ENCODE results near the gene UBTF. TPM values are rescaled to one million over a fixed set of nuclear protein-coding genes. Genes with fewer than 3 reads are reported as not detected.

UBTF gene
- total and polyA plus RNA-seq, 9 of the 15 experiments (the other 6 are each of a cell fraction or from before 2014, with no cell fraction given) = 1.2 to 113 (median 83.6) TPM

- TF ChIP-seq ZNF3 (CRISPR knock-in tag; IDR thresholded peaks at IDR 0.05) (no peak), GTF2E2 (tag; IDR thresholded peaks at IDR 0.05) (no peak), TGIF2 (CRISPR knock-in tag; IDR thresholded peaks at IDR 0.05) (0 out of 2 replicates have a peak, but pooled peaks have one; percentile 20), EP300 (IDR thresholded peaks at IDR 0.05; ENCODE audit: low read length) (no peak), ATF2 (CRISPR knock-in tag; IDR thresholded peaks at IDR 0.05) (no peak), POLR3A (IDR thresholded peaks at IDR 0.05; ENCODE audit: borderline replicate concordance, extremely low read depth, insufficient read depth, insufficient read length) (no peak), CCAR2 (IDR thresholded peaks at IDR 0.05; ENCODE audit: low read depth, low read length) (no peak), ZBTB8A (IDR thresholded peaks at IDR 0.05; ENCODE audit: partially characterized antibody) (no peak), MCM3 (IDR thresholded peaks at IDR 0.05) (no peak), EP400 (IDR thresholded peaks at IDR 0.05) (peak; percentile 49; the same call in 1 of the 2 replicates), HMGN3 (IDR thresholded peaks at IDR 0.05; ENCODE audit: borderline replicate concordance, extremely low read depth, insufficient read length, low read depth, low read length) (no peak), ZNF143 (CRISPR knock-in tag; IDR thresholded peaks at IDR 0.05) (no peak), ZNF280A (IDR thresholded peaks at IDR 0.05; ENCODE audit: low read depth, partially characterized antibody) (no peak)
- TF ChIP-seq, protein P1, sequence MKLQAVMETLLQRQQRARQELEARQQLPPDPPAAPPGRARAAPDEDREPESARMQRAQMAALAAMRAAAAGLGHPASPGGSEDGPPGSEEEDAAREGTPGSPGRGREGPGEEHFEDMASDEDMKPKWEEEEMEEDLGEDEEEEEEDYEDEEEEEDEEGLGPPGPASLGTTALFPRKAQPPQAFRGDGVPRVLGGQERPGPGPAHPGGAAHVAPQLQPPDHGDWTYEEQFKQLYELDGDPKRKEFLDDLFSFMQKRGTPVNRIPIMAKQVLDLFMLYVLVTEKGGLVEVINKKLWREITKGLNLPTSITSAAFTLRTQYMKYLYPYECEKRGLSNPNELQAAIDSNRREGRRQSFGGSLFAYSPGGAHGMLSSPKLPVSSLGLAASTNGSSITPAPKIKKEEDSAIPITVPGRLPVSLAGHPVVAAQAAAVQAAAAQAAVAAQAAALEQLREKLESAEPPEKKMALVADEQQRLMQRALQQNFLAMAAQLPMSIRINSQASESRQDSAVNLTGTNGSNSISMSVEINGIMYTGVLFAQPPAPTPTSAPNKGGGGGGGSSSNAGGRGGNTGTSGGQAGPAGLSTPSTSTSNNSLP (IDR thresholded peaks at IDR 0.05; ENCODE audit: borderline replicate concordance, low read depth, low read length) = no peak
- TF ChIP-seq, protein P2, sequence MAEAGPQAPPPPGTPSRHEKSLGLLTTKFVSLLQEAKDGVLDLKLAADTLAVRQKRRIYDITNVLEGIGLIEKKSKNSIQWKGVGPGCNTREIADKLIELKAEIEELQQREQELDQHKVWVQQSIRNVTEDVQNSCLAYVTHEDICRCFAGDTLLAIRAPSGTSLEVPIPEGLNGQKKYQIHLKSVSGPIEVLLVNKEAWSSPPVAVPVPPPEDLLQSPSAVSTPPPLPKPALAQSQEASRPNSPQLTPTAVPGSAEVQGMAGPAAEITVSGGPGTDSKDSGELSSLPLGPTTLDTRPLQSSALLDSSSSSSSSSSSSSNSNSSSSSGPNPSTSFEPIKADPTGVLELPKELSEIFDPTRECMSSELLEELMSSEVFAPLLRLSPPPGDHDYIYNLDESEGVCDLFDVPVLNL (CRISPR knock-in tag; IDR thresholded peaks at IDR 0.05; ENCODE audit: low read depth) = no peak
- TF ChIP-seq, protein P3, sequence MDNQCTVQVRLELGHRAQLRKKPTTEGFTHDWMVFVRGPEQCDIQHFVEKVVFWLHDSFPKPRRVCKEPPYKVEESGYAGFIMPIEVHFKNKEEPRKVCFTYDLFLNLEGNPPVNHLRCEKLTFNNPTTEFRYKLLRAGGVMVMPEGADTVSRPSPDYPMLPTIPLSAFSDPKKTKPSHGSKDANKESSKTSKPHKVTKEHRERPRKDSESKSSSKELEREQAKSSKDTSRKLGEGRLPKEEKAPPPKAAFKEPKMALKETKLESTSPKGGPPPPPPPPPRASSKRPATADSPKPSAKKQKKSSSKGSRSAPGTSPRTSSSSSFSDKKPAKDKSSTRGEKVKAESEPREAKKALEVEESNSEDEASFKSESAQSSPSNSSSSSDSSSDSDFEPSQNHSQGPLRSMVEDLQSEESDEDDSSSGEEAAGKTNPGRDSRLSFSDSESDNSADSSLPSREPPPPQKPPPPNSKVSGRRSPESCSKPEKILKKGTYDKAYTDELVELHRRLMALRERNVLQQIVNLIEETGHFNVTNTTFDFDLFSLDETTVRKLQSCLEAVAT (IDR thresholded peaks at IDR 0.05) = peak; percentile 74 to 84; a peak in 2 of 4 replicates
These were observed 973 bp upstream of the UBTF start (continued) for GRCh38 chr17:44220213-44221083.

Measured in K562 (cell line).